ENCODE measurements around the gene PITPNC1. TPM values are rescaled to one million over a fixed set of nuclear protein-coding genes. Genes with fewer than 3 reads are reported as not detected.
"Not testable (repeated sequence)": the region's sequence is repeated elsewhere in the genome, so short reads cannot be mapped to it uniquely, and the experiment has no call there.

PITPNC1 gene
- total RNA-seq, 4 donors from 2014 or later = 4.1 to 45.1 (median 8.7) TPM

GRCh38 chr17:67509390-67510287 lies 132.6 kb downstream of the PITPNC1 start:
- no peak for TF ChIP-seq POLR2A (IDR thresholded peaks at IDR 0.05)
- TF ChIP-seq CTCF (IDR thresholded peaks at IDR 0.05) = no peak
- no peak overlapping the region for H3K27ac ChIP-seq

DNA sequence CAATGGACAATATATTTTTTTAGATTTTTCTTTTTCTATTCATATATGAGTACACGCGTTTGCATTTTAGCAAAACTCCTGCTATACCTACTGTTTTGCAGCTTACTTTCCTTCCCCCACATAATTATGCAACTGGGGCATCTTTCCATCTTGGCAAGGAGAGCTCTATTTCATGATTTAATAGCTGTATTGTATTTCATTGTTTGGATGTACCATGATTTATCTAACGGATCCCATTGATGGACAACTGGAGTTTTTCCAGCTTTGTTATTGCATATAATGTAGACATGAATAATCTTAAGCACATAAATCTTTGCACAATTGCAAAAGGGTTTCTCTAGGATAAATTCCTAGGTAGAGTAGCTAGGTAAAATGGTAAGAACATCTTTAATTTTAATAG lies 133.9 kb downstream of the PITPNC1 start:
- DNase-seq = no peak
- intact Hi-C loops (cut with DNase I; ENCODE audit: low total_unique reads) = no loop called here
- H3K36me3 ChIP-seq = no peaks in the 10 kb centered on the region
- H3K27me3 ChIP-seq = no peaks in the 10 kb centered on the region
- H3K27ac ChIP-seq = no peak overlapping the region
- no peaks in the 10 kb centered on the region for H3K9me3 ChIP-seq
- H3K4me1 ChIP-seq = no peaks in the 10 kb centered on the region
- TF ChIP-seq POLR2A (IDR thresholded peaks at IDR 0.05) = no peak
- no peak for TF ChIP-seq CTCF (IDR thresholded peaks at IDR 0.05)
- no peak overlapping the region for H3K4me3 ChIP-seq

More at GRCh38 chr17:67509390-67510287, 132.6 kb downstream of the PITPNC1 start:
- H3K27me3 ChIP-seq = no peaks in the 10 kb centered on the region
- H3K4me3 ChIP-seq = no peak overlapping the region
- intact Hi-C loops (cut with DNase I; ENCODE audit: low total_unique reads) = no loop called here
- no peaks in the 10 kb centered on the region for H3K4me1 ChIP-seq
- no peaks in the 10 kb centered on the region for H3K9me3 ChIP-seq
- DNase-seq = no peak
- no peaks in the 10 kb centered on the region for H3K36me3 ChIP-seq

- H3K4me1 ChIP-seq = no peaks in the 10 kb centered on the region
- H3K36me3 ChIP-seq = no peaks in the 10 kb centered on the region
- H3K9me3 ChIP-seq = no peaks in the 10 kb centered on the region
- no peak overlapping the region for H3K27ac ChIP-seq
- H3K27me3 ChIP-seq = no peaks in the 10 kb centered on the region
- H3K4me3 ChIP-seq = no peak overlapping the region
- no peak for TF ChIP-seq POLR2A (IDR thresholded peaks at IDR 0.05)
- no peak for TF ChIP-seq CTCF (IDR thresholded peaks at IDR 0.05)
- no peak for DNase-seq
- intact Hi-C loops (cut with DNase I; ENCODE audit: low total_unique reads) = no loop called here
These were observed 134.7 kb downstream of the PITPNC1 start for GRCh38 chr17:67511804-67512203.

DNA sequence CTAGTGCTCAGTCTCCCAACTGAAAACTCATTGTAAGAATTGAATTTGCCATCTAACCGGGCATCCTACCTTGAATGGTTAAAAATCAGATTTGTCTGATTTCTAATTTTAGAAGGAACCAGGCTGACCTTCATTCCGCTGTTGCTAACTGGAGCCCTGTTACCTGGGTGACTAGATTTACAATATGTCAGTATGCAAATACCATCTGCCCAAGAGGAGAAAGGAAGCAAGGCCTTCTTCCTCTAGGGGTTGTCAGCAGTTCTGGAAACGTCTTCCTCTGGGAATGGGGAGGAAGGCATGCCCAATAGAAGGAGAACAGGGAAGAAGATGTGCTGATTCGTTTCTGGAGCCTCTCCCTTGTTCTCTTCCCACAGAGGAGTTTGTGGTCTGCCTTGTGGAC lies 137.9 kb downstream of the PITPNC1 start:
- Histone ChIP-seq H3K9me3 (no peaks in the 10 kb centered on the region), H3K27ac (peak overlapping the region in 1 of 2 donors; percentile 7), H3K4me3 (no peak overlapping the region), H3K4me1 (no peaks in the 10 kb centered on the region), H3K27me3 (no peaks in the 10 kb centered on the region), H3K36me3 (no peaks in the 10 kb centered on the region)
- TF ChIP-seq POLR2A (IDR thresholded peaks at IDR 0.05) (no peak), CTCF (IDR thresholded peaks at IDR 0.05) (no peak)
- no peak for DNase-seq
- intact Hi-C loops (cut with DNase I; ENCODE audit: low total_unique reads) = no loop called here

GRCh38 chr17:67515490-67516083 lies 138.5 kb downstream of the PITPNC1 start:
- intact Hi-C loops (cut with DNase I; ENCODE audit: low total_unique reads) = no loop called here
- Histone ChIP-seq H3K4me3 (no peak overlapping the region), H3K27ac (peak overlapping the region in 1 of 2 donors; percentile 7), H3K4me1 (no peaks in the 10 kb centered on the region), H3K36me3 (no peaks in the 10 kb centered on the region), H3K9me3 (no peaks in the 10 kb centered on the region), H3K27me3 (no peaks in the 10 kb centered on the region)
- TF ChIP-seq CTCF (IDR thresholded peaks at IDR 0.05) (no peak), POLR2A (IDR thresholded peaks at IDR 0.05) (no peak)
- DNase-seq = no peak

DNA sequence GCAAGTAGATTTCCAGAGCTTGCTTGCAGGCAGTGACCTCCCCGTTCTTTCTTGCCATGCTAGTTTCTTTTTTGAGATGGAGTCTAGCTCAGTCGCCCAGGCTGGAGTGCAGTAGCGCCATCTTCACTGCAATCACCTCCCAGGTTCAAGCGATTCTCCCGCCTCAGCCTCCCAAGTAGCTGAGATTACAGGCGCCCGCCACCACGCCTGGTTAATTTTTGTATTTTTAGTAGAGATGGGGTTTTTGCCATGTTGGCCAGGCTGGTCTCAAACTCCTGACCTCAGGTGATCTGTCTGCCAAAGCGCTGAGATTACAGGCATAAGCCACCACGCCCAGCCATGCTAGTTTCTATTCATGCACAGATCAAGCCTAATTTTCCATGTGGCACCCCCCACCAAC lies 139.5 kb downstream of the PITPNC1 start:
- H3K4me3 ChIP-seq; H3K36me3 ChIP-seq; H3K9me3 ChIP-seq; intact Hi-C loops (cut with DNase I; ENCODE audit: low total_unique reads); H3K27me3 ChIP-seq; H3K27ac ChIP-seq; H3K4me1 ChIP-seq; DNase-seq: not testable (repeated sequence)

All from uterus (tissue), 4 donors.